SHP77 treated with DMSO at 0.1 percent for 48 hours (cell line): ENCODE data around the gene CCDC87.
A peak's percentile ranks its signal among the peaks of the same experiment; 100 is the strongest.
"Not testable (repeated sequence)": the region's sequence is repeated elsewhere in the genome, so short reads cannot be mapped to it uniquely, and the experiment has no call there.

Experiments used
- DNase-seq: peaks from one replicate; lab custom pipeline; 2025; lab: John Stamatoyannopoulos, UW

CCDC87 gene

DNA sequence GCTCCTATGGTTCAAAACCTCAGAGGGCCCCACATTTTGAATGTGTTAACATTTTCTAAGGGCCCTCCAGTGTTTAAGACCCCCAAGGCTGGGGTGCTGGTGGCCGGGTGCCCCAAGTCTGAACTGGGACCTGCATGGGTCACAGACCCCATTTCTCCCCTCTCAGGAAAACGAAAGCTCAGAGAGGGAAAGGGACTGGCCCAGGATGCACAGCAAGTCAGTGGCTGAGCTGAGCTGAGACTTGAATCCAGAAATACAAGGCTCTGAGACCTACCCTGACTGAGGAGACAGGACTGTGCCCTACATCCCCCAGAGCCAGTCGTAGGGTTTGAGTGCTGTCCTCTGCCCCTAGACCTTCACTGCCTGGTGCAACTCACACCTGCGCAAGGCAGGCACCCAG is 42.0 kb downstream of the CCDC87 start:
- no peak for DNase-seq

DNA sequence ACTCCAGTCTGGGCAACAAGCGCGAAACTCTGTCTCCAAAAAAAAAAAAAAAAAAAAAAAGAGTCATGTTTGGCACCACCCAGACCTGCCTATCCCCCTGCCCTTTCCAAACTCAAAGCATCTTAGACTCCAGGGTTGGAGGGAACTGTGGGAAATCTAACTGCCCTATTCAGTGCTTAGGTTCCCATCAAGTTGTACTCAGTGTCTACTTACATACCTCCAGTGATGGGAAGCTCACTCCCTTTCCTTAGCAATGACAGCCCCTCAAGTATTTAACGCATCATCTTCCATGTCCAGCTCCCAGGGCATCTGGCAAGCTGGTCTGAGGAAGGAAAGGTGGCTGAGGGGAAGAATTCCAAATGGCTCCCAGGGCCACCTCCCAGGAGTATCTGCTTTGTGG is 43.2 kb downstream of the CCDC87 start:
- no peak for DNase-seq

DNA sequence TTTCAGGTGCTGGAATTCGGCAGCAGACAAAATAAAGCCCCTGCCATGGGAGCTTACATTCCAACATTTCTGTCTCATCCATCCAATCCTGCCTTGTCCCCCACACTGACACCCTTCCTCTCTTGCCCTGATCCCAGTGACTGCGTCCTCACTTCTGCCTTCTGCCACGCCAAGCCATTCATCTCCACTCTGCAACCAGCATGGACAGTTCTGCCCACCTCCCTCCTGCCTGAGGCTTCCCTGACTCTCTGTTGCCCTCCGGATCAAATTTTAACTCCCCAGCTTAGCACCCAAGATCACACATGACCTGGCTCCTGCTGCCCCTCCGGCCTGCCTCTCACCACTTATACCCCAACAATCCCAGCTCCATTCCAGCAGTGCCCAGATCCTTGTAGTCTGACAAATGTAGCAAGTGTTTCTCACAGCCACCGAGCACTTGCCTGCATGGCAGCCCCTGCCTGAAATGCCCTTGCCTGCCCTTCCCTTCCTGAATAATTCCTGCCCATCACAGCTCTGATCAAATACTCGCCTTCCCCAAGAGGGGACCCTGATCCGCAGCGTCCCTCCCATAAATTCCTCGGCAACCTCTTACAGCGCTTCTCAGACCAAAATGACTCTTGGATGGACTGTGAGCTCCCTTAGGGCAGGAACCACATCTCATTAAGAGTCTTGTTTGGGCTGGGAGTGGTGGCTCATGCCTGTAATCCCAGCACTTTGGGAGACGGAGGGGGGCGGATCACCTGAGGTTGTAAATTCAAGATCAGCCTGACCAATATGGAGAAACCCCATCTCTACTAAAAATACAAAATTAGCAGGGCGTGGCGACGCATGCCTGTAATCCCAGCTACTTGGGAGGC is 43.9 kb downstream of the CCDC87 start:
- no peak for DNase-seq

DNA sequence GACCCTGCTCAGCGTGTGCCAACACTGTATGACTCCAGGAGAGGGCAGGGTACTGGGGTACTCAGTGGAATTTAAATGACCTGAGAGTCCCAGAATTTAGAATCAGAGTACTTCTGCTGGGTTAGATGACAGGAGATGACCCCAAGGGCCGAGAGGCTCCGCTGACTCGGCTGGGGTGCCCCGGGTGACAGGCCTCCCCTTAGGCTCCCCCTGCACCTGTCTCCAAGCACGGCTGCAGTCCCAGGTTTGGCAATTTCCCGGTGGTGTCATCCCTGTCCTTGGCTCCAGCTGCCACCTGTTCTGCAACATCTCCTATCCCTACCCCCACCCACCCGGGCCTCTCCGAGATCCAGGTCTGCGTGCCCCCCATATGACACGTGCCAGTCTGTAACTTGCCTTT is 44.8 kb downstream of the CCDC87 start:
- no peak for DNase-seq

DNA sequence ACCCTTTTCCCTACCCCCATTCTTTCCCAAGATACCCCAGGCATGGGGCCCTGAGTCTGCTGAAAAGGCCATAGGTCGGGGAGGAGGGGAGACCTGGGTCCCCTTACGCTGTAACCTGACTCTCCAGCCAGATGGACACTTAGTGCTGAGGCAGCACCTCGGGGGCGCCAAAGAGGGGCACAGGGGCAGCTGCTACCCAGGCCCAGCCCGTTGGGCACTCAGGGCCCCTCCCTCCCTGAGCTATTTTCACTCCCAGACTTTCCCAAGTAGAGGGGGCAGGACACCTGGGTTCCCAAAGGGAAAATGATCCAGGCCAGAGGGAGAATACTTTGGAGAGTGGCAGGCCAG is 45.2 kb downstream of the CCDC87 start:
- no peak for DNase-seq

DNA sequence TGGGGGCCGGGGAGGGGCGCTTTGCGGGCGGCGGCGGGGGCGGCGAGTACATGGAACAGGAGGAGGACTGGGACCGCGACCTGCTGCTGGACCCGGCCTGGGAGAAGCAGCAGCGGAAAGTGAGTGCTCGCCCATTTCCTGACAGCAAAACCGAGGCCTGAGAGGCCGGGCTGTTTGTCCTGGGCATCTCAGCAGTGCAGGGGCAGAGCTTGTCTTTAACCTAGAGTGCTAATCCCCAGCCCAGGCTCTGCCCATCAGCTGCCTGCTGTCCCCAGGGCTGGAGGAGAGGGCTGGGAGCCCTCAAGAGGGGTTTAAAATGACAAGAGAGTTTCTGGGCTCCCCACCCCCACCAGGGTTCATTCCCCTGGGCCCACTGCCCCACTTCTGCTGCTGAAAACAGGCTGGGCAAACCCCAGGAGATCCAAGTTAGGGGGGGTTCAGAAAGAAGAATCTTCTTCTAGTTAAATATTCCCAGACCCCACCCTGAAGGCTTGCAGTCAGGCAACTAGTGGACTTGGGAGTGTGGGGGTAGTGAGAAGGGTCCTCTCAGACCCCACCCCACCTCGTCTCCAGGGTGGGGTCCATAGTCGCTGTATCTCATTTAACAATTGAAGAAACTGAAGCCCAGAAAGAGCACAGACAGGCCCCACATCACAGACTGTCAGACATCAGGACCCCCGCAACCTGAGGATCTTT is 45.7 kb downstream of the CCDC87 start:
- no peak for DNase-seq

DNA sequence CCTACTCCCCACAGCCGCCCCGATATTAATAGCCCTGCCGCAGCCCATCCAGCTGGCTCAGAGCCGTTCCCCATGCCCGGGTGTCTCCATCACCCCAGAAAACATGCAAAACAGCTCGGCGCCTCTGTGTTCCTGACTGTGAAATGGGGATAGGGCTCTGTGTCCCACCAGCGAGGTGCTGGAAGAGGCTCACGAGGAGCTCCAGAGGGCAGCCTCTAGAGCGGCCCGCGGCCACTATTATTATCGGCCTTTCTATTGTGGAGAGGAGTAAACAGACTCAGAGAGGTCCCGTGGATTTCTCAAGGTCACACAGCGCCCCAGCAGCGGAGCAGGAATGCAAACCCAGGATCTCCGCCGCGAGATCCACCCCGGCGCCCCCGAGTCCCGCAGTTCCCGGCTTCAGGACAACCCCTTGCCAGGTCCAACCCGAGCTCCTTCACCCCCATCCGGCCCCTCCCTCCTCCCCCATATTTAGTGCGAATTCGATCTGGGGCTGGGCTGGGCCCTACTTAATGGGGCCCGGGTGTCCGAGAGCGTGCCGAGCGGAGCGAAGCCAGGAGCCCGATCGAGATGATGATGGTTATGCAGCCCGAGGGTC is 46.4 kb downstream of the CCDC87 start, which contains the start of gene ACTN3:
Gene ACTN3 (plus strand): TSS at position 536 of the 598 bp plus-strand sequence. CDS start 35 bp downstream, at position 571.
- DNase-seq = no peak

DNA sequence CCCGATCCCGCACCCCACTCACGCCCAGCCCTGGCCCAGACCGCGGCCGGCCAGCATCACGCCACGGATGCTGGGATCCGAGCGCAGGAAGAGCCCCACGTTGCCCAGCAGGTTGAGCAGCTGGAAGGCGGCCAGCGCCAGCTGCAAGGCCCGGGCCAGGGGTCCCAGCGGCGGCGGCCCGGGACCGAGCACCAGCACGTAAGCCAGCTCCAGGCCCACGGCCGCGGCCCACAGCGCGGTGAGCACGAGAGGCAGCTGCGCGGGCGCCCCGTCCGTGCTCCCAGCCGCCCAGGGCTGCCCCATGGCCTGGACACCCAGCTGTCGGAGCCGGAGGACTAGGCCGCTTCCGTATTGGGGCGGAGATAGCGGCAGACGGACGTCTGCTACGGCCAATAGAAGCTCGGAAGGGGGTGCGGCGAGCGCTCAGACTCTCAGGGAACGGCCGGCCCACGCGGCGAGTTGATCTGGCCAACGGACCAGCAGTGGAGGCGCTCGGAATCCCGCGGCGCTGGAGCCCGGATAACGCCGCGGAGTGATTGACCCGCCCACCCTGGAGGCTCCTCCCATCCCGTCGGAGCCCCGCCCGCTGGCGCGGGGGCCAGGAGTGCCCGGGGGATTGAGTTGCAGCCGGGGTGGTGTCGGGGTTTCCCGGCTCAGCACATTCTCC is 47.0 kb downstream of the CCDC87 start, which contains the start of gene ZDHHC24:
Gene ZDHHC24 (minus strand): TSS at position 348 of the 667 bp plus-strand sequence. CDS start 45 bp downstream, at position 303.
- peak; percentile 97 for DNase-seq

DNA sequence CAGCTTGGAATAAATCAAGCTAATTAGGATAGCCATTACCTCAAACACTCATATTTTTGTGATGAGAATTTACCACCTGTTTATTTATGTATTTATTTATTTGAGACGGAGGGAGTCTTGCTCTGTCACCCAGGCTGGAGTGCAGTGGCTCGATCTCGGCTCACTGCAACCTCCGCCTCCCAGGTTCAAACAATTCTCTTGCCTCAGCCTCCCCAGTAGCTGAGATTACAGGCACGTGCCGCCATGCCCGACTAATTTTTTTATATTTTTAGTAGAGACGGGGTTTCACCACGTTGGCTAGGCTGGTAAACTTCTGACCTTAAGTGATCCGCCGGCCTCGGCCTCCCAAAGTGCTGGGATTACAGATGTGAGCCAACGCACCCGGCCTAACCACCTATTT is 47.9 kb downstream of the CCDC87 start:
- DNase-seq = not testable (repeated sequence)

DNA sequence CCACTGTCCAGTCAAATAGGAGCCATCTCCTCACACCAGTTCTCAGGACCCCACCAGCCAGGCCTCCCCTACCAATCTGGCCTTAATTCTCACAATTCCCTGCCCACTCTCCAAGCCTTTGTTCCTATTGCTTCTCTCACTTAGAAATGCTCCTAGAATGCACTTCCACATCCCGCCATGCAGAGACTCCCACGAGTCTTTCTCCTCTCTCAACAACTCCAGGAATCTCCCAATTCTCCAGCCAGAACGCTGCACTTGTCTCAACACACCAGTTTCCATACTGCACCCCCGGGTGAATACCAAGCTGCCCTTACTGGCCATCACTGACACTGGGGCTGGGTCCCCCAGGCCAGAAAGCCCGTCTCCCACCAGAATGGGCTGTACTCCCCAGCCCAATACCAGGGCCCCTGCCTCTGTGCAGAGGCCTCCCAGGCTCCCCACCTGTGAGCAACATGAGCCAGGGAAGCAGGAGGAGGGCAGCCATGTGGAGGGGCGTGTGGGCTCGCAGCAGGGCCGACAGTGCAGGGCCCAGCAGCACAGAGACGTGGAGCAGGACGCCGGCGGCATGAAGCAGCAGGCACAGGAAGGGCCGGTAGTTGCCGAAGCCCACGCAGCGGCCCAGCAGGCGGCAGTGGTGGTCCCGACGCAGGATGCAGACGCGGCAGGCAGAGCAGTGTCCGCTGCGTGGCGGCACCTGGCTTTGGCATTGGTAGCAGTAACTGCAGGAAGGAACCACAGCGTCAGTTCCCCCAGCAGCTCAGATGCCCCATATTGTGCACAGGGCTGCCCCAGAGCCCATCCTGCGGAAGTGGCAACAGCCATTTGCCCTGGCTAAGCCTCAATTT is 49.4 kb downstream of the CCDC87 start:
- DNase-seq = no peak

DNA sequence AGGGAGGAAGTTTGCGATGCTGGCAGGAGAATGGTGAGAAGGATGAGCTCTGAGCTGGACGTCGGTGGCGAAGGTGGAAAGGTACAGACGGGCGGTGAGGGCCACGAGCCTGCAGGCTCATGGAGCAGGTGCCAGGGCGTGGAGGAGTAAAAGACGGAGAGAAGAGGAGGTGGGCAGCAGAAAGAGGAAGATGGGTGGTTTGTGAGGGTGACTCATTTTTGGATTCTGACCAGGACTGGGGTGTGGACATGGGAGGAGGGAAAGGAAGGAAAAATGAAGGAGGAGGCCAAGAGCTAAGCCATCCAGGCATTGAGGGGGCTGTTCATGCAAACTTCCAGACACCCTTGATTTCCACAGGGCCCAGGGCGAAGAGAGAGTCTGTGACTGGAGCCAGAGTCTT is 50.5 kb downstream of the CCDC87 start:
- no peak for DNase-seq

DNA sequence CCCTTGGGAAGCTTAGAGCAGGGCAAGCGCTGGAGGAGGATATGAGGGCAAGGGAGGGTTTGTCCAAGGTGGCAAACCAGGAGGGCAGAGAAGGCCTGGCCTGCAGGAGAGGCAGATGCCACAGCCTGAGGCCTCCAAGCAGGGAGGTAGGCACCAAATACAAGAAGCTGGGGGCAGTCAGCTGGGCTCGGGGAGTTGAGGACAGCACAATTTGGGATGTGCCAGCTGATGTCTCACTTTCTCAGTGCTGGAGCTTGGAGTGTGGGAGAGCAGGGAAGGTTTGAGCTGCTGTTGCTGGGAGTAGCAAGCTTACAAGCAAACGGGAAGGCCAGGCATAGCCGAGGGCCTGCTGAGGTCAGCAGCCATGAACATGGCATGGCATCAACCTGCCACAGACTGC is 51.0 kb downstream of the CCDC87 start:
- DNase-seq = no peak

DNA sequence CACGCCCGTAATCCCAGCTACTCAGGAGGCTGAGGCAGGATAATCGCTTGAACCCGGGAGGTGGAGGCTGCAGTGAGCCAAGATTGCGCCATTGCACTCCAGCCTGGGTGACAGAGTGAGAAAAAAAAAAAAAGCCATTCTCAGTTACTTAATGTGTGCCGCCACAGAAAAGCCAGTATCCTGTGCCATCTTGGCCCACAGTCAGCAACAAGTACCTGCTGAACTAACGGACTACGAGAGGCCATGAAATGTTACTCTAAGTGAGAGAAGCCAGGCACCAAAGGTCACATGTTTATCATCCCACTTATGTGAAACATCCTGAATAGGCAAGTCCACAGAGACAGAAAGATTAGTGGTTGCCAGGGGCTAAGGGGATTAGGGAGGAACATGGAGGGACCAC is 52.3 kb downstream of the CCDC87 start:
- not testable (repeated sequence) for DNase-seq
